ENCODE measurements around the gene LSM5.

The LSM5 gene

DNA sequence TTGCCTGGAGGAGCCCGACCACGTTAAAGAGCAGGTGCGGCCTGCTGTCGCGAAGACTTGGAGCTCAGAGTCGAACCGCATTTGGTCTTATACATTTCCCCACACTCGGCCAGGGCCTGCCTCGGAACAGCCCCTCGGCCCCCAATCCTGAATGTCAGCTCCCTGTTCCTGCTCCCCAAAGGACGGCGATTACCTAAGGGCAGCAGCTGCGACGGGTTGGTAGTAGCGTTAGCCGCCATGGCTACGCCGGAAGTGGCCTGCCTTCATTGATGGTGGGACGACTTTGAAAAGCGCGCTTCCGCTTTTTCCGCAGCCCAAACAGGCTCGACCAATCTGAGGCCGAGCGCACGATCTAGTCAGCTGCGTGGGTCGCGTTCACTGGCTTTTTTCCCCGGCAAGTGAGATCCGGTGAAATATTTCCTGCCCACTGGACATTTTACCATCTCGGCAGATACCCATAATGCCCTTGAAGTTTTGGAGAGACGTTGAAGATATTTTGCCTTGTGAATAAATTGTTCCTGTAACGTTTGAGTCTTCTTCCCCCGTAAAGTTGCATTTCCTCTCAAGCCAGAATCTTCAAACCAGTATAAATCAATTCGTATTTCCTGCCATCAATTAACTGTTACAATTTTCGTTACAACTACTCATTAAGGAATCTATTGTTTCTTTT is at the start of gene LSM5:
Gene LSM5 (minus strand): TSS at position 254 of the 670 bp plus-strand sequence. CDS start 15 bp downstream, at position 239.
- DNase-seq, result peak; percentile 86

GRCh38 chr7:32539366-32539765 is 49.2 kb upstream of the LSM5 start:
- DNase-seq, result no peak

- DNase-seq, result no peak
Measured at GRCh38 chr7:32537760-32538159, 47.6 kb upstream of the LSM5 start.

DNA sequence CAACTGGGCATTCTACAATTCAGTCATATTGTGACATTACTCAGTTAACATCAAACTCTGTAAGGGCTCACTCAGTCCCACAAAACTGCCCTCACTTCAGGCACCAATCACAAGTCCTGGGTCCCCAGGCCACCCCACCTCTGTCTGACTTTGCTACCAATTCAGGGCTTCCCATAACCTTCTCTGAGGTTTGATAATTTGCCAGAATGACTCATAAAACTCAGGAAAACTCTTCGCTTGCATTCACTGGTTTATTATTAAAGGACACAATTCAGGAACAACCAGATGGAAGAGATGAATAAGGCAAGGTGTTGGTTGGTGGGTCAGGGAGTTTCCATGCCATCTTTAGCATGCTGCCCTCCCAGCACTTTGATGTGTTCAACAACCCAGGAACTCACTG is 46.4 kb upstream of the LSM5 start:
- no peak for DNase-seq

GRCh38 chr7:32536016-32536415 is 45.8 kb upstream of the LSM5 start:
- no peak for DNase-seq

GRCh38 chr7:32535162-32535702 is 45.1 kb upstream of the LSM5 start:
- DNase-seq, result no peak

GRCh38 chr7:32533276-32534029 is 43.3 kb upstream of the LSM5 start:
- DNase-seq, result no peak

- DNase-seq, result no peak
Measured at GRCh38 chr7:32532716-32533115, 42.5 kb upstream of the LSM5 start.

DNA sequence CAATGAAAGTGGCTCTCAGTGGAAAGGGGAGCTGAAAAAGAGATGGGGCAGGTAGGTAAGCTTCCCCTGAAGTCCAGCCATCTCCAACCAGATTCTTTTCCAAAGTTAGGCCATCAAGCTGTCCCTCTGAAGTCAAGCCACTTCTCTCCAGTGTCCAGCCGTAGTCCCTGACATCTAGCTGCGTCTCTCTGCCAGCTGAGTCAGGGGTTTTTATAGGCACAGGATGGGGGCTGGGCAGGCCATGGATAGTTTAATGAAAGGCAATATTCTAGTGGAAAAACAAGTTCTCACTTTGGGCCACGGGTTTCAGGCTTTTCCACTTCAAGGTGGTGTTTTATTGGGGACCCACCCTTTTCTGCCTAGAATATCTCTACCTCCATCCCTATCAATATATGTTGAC is 41.9 kb upstream of the LSM5 start:
- no peak for DNase-seq

GRCh38 chr7:32531402-32531801 is 41.2 kb upstream of the LSM5 start:
- DNase-seq, result no peak

GRCh38 chr7:32525839-32526238 is 35.7 kb upstream of the LSM5 start:
- DNase-seq, result no peak

DNA sequence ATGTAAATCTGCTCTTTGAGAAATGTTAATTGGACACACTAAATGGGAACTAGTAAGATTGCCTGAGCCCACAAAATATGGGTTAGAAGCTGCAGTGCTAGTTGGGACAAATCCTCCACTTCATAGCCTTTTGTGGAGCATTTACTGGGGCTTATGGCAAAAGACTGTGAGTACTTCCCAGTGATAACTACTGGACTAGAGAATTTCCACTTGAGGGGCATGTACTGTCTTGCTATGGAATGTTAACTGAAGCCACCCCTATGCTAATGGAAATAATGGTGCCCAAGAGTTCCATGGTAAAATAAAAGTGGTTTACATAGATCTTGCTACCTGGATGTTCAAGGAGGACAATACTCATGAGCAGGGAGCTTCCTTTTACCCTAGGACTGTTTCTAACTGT is 34.5 kb upstream of the LSM5 start:
- DNase-seq, result no peak

DNA sequence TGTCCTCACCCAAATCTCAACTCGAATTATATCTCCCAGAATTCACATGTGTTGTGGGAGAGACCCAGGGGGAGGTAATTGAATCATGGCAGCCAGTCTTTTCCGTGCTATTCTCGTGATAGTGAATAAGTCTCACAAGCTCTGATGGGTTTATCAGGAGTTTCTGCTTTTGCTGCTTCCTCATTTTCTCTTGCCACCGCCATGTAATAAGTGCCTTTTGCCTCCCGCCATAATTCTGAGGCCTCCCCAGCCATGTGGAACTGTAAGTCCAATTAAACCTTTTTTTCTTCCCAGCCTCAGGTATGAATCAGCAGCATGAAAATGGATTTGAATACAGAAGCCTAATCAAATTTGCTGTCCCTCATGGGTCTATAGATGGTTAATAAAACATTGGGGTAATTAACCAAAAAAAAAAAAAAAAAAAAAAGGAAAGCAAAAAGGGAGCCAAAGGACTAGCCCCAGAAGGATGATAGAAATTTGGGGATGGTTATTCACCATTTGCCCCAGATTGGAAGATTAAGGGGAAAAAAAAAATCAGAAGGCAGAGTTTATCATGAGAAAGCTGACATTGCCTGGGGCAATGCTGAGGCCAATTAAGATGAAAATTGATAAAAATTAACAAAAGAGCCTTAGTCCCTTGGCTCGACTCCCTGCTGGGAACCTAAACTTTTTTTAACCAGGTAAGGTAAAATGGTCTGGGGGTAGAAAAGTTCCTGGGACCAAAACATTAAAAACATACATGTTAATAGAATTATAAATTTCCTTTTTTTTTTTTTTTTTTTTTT is 32.8 kb upstream of the LSM5 start:
- DNase-seq, result no peak

- DNase-seq, result no peak
Measured at GRCh38 chr7:32519763-32520162, 29.6 kb upstream of the LSM5 start.

DNA sequence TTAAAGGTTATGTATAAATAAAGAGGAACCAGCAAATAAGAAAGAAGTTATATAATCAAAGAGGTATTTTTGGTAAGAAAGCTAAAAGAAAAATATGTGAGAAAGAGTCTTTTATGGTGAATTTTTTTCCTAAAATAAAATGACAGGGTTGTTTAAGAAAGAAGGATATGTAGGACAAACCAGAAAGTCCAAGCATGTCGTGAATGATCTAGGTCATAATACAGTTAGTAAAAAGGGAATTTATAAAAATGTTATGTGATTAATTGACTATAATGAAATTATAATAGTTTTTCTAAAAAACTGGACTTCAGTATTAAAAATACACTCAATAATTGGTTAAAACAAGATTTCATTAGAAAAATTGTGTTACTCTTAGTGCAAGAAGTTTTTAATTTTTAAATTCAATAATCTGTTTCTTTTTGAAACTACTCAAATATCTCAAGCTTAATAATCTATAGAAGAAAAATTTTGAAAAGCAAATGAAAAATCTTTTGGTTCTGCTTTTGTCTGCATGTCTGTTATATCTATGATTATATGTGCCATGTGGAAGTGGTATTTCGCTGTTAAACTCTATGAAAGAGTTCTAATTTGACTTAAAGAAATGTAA is 28.5 kb upstream of the LSM5 start:
- no peak for DNase-seq

GRCh38 chr7:32516551-32517100 is 26.4 kb upstream of the LSM5 start:
- no peak for DNase-seq

- no peak for DNase-seq
Measured at GRCh38 chr7:32515890-32516550, 25.8 kb upstream of the LSM5 start.

GRCh38 chr7:32513210-32513609 is 23.0 kb upstream of the LSM5 start:
- no peak for DNase-seq

GRCh38 chr7:32511791-32512190 is 21.6 kb upstream of the LSM5 start:
- DNase-seq, result no peak

GRCh38 chr7:32507414-32507813 is 17.2 kb upstream of the LSM5 start:
- no peak for DNase-seq

- DNase-seq, result no peak
Measured at GRCh38 chr7:32506266-32507054, 16.3 kb upstream of the LSM5 start.

Data from activated CD8-positive, alpha-beta memory T cell treated with anti-CD3 and anti-CD28 coated beads, Interleukin-2, amount 50 U/mL, for 4 hours (primary cell).